Smooth muscle cell (in vitro differentiated cells): ENCODE data around the gene OTUB1. TPM values are rescaled to one million over a fixed set of nuclear protein-coding genes. Genes with fewer than 3 reads are reported as not detected.
"Not testable (repeated sequence)": the region's sequence is repeated elsewhere in the genome, so short reads cannot be mapped to it uniquely, and the experiment has no call there.

Source experiments
- DNase-seq: peaks from one replicate; lab custom pipeline; 2025; ENCODE audit not compliant: unreplicated experiment; lab: John Stamatoyannopoulos, UW
- H2AFZ ChIP-seq: fragments of 200-600 bp; sonication (generic); 2 replicates; pipeline ENCODE4 v1.6.0; 2016; ENCODE audit warnings: antibody characterized with exemption, low read depth, mild to moderate bottlenecking
- H3F3A ChIP-seq: fragments of 200-600 bp; sonication (generic); 2 replicates; pipeline ENCODE4 v1.6.0; 2017; ENCODE audit warnings: antibody characterized with exemption, low read depth
- H3K27ac ChIP-seq: fragments of 200-600 bp; sonication (generic); 2 replicates; pipeline ENCODE4 v1.5.1; 2016; ENCODE audit warnings: low read depth, mild to moderate bottlenecking
- H3K27me3 ChIP-seq: fragments of 200-600 bp; sonication (generic); 2 replicates; pipeline ENCODE4 v1.6.1; 2016; ENCODE audit warnings: low read depth, mild to moderate bottlenecking
- H3K36me3 ChIP-seq: fragments of 200-600 bp; sonication (generic); 2 replicates; pipeline ENCODE4 v1.5.1; 2016; ENCODE audit warnings: low read depth
- H3K4me1 ChIP-seq: fragments of 200-600 bp; sonication (generic); 2 replicates; pipeline ENCODE4 v1.5.1; 2016; ENCODE audit warnings: low read depth
- H3K4me2 ChIP-seq: fragments of 200-600 bp; sonication (generic); 2 replicates; pipeline ENCODE4 v1.6.0; 2016; ENCODE audit warnings: mild to moderate bottlenecking
- H3K4me3 ChIP-seq: fragments of 200-600 bp; sonication (generic); 2 replicates; pipeline ENCODE4 v1.5.1; 2016; ENCODE audit warnings: mild to moderate bottlenecking
- H3K79me2 ChIP-seq: fragments of 200-600 bp; sonication (generic); 2 replicates; pipeline ENCODE4 v1.6.0; 2016; ENCODE audit warnings: low read depth, mild to moderate bottlenecking
- H3K9ac ChIP-seq: fragments of 200-600 bp; sonication (generic); 2 replicates; pipeline ENCODE4 v1.6.0; 2016; ENCODE audit warnings: low read depth
- H3K9me3 ChIP-seq: fragments of 200-600 bp; sonication (generic); replicated peaks from 2 replicates; pipeline ENCODE4 v1.5.1; 2016; ENCODE audit warnings: low read depth
- H4K20me1 ChIP-seq: fragments of 200-600 bp; sonication (generic); 2 replicates; pipeline ENCODE4 v1.6.0; 2016; ENCODE audit warnings: low read depth
- CTCF ChIP-seq: fragments of 200-600 bp; sonication (generic); IDR thresholded peaks from 2 replicates; pipeline ENCODE4 v1.5.1; 2017; ENCODE audit warnings: borderline replicate concordance, mild to moderate bottlenecking, antibody characterized with exemption; ENCODE audit not compliant: insufficient read depth, poor library complexity, severe bottlenecking
- WGBS: methylation state at CpG from one replicate; pipeline ENCODE4 v1.1.7; 2016; ENCODE audit warnings: low lambda C conversion rate; 5-methylcytosine and 5-hydroxymethylcytosine counted together
- polyA plus RNA-seq: library from polyadenylated mRNA; unstranded; fragments of >200 nt; fragmentation: Nextera tagmentation; extraction: Ambion mirVana; gene quantifications from 2 replicates; pipeline ENCODE4 v1.2.1, GENCODE V29; 2016
- total RNA-seq: library from RNA; depleted of rRNA; stranded (reverse); fragments of >200 nt; gene quantifications from 2 replicates; pipeline ENCODE4 v1.2.3, GENCODE V29; 2014

Gene OTUB1
- total and polyA plus RNA-seq, 2 experiments from 2014 or later: 71.5 to 164 TPM

GRCh38 chr11:63952570-63952969, 33.7 kb upstream of the OTUB1 start:
- no peak overlapping the region for H3K4me3 ChIP-seq
- H3K9ac ChIP-seq: no peak overlapping the region
- H4K20me1 ChIP-seq: no peaks in the 10 kb centered on the region
- H3K27ac ChIP-seq: no peak overlapping the region
- H3K4me2 ChIP-seq: no peak overlapping the region
- no peaks in the 10 kb centered on the region for H3K4me1 ChIP-seq
- H2AFZ ChIP-seq: no peak overlapping the region
- DNase-seq: no peak
- TF ChIP-seq CTCF: no peak
- no peaks in the 10 kb centered on the region for H3K79me2 ChIP-seq
- no peaks in the 10 kb centered on the region for H3K27me3 ChIP-seq
- H3K9me3 ChIP-seq: no peaks in the 10 kb centered on the region
- H3K36me3 ChIP-seq: no peaks in the 10 kb centered on the region
- H3F3A ChIP-seq: no peaks in the 10 kb centered on the region
- 98% methylated on average over 4 of the region's 4 CpGs for WGBS

GRCh38 chr11:63958008-63958407, 28.2 kb upstream of the OTUB1 start:
- no peaks in the 10 kb centered on the region for H3K27me3 ChIP-seq
- no peaks in the 10 kb centered on the region for H3K9me3 ChIP-seq
- 97% methylated on average over 5 of the region's 5 CpGs for WGBS
- H3K36me3 ChIP-seq: no peaks in the 10 kb centered on the region
- no peaks in the 10 kb centered on the region for H3K4me1 ChIP-seq
- DNase-seq: no peak
- no peak overlapping the region for H3K4me3 ChIP-seq
- no peaks in the 10 kb centered on the region for H4K20me1 ChIP-seq
- H2AFZ ChIP-seq: no peak overlapping the region
- H3K4me2 ChIP-seq: no peak overlapping the region
- no peaks in the 10 kb centered on the region for H3K79me2 ChIP-seq
- TF ChIP-seq CTCF: no peak
- H3K9ac ChIP-seq: no peak overlapping the region
- H3K27ac ChIP-seq: no peak overlapping the region
- no peaks in the 10 kb centered on the region for H3F3A ChIP-seq

GRCh38 chr11:63961608-63962412, 24.4 kb upstream of the OTUB1 start:
- WGBS: 66% methylated on average over 10 of the region's 19 CpGs
- H3K4me2 ChIP-seq: no peak overlapping the region
- no peak overlapping the region for H3K4me3 ChIP-seq
- no peak for DNase-seq
- H4K20me1 ChIP-seq: no peaks in the 10 kb centered on the region
- no peaks in the 10 kb centered on the region for H3K36me3 ChIP-seq
- H3K27me3 ChIP-seq: no peaks in the 10 kb centered on the region
- H3K27ac ChIP-seq: no peak overlapping the region
- no peak overlapping the region for H3K9ac ChIP-seq
- no peaks in the 10 kb centered on the region for H3K79me2 ChIP-seq
- H3F3A ChIP-seq: no peaks in the 10 kb centered on the region
- no peak for TF ChIP-seq CTCF
- H2AFZ ChIP-seq: no peak overlapping the region
- H3K4me1 ChIP-seq: no peaks in the 10 kb centered on the region
- no peaks in the 10 kb centered on the region for H3K9me3 ChIP-seq

GRCh38 chr11:63963895-63964294, 22.3 kb upstream of the OTUB1 start:
- H3K79me2 ChIP-seq, H3K27ac ChIP-seq, H3K36me3 ChIP-seq, H2AFZ ChIP-seq, H3F3A ChIP-seq, H3K4me3 ChIP-seq, H4K20me1 ChIP-seq, H3K9me3 ChIP-seq, H3K4me2 ChIP-seq, H3K4me1 ChIP-seq, H3K9ac ChIP-seq, DNase-seq, H3K27me3 ChIP-seq: not testable (repeated sequence)
- 97% methylated on average over 4 of the region's 4 CpGs for WGBS
